Heart left ventricle (tissue), 16 donors: ENCODE results near the gene CNTN4. TPM values are rescaled to one million over a fixed set of nuclear protein-coding genes. Genes with fewer than 3 reads are reported as not detected.

Experiments used
- ATAC-seq, 4 donors: fragments of 200-7000 bp; cut with Tn5 transposase; one replicate each; pipeline ENCODE4 v1.9.1; 2020 to 2022; ENCODE audit warnings: moderate library complexity in 4 of 4, mild to moderate bottlenecking in 3 of 4, moderate number of reproducible peaks in 1 of 4
- DNase-seq, 5 donors: peaks; one replicate each; pipeline ENCODE4 v3.0.0-alpha.2; 2020
- H3K27ac ChIP-seq, 12 donors: fragments of 200-600 bp; sonication (generic) in 4 of 12; one replicate each; pipeline versions ENCODE4 v1.5.0 to v1.8.0; 2016 to 2022; ENCODE audit warnings: mild to moderate bottlenecking in 2 of 12
- H3K27me3 ChIP-seq, 9 donors: fragments of 200-600 bp; sonication (generic) in 2 of 9; one replicate each; pipeline versions ENCODE4 v1.5.1 to v1.8.0; 2016 to 2022; ENCODE audit warnings: mild to moderate bottlenecking in 3 of 9
- H3K36me3 ChIP-seq, 9 donors: fragments of 200-600 bp; sonication (generic) in 2 of 9; one replicate each; pipeline versions ENCODE4 v1.5.0 to v1.8.0; 2018 to 2022; ENCODE audit warnings: mild to moderate bottlenecking in 2 of 9
- H3K4me1 ChIP-seq, 12 donors: fragments of 200-600 bp; sonication (generic) in 4 of 12; one replicate each; pipeline versions ENCODE4 v1.5.0 to v1.8.0; 2016 to 2022; ENCODE audit warnings: mild to moderate bottlenecking in 3 of 12
- H3K4me3 ChIP-seq, 12 donors: fragments of 200-600 bp; sonication (generic) in 4 of 12; one replicate each; pipeline versions ENCODE4 v1.5.0 to v1.8.0; 2017 to 2022; ENCODE audit warnings: mild to moderate bottlenecking in 9 of 12, moderate library complexity in 4 of 12
- H3K9me3 ChIP-seq, 12 donors: fragments of 200-600 bp; sonication (generic) in 4 of 12; one replicate each; pipeline versions ENCODE4 v1.5.0 to v1.8.0; 2016 to 2022; ENCODE audit warnings: mild to moderate bottlenecking in 1 of 12
- POLR2A ChIP-seq, 2 donors: fragments of 450-650 bp; IDR thresholded peaks; one replicate each; pipeline ENCODE4 v1.6.1; 2017; ENCODE audit warnings: antibody characterized with exemption in 2 of 2, mild to moderate bottlenecking in 2 of 2, moderate library complexity in 2 of 2
- WGBS, 4 donors: extraction: QIAGEN DNeasy Blood & Tissue Kit in 2 of 4; methylation state at CpG; one replicate each; pipeline versions ENCODE4 v1.1.5 to v1.1.7; 2013 to 2018; 5-methylcytosine and 5-hydroxymethylcytosine counted together
- intact Hi-C, 10 donors: fragments of 100-400 bp; cut with DNase I; formaldehyde crosslinking; loops; one replicate each; pipeline versions ENCODE4 v1.11.1 to v1.14.2; 2022
- polyA plus RNA-seq, 2 donors: library from polyadenylated mRNA; stranded (reverse); fragments of 200-250 nt; gene quantifications; one replicate each; pipeline ENCODE4 v1.2.3, GENCODE V29; 2013
- total RNA-seq, 9 donors: library from RNA; depleted of rRNA in 2 of 9; stranded (reverse); fragments of >200 nt in 2 of 9; fragmentation: NEBNext Ultra II Directional in 3 of 9; extraction: Animal tissue kit (Norgen Biotek cat#: 25700) in 3 of 9; gene quantifications; one replicate each; pipeline versions ENCODE4 v1.1.0 to v1.2.4, GENCODE V29; 2016 to 2023
- TF ChIP-seq, protein P1 (sequence below), 12 donors: fragments of 200-600 bp; sonication (generic) in 4 of 12; IDR thresholded peaks; one replicate each; pipeline versions ENCODE4 v1.5.0 to v1.8.0; 2018 to 2022; ENCODE audit warnings: antibody characterized with exemption in 12 of 12, mild to moderate bottlenecking in 5 of 12
- donor health status: ischemic (EF 13 %, LVEDD 7.1; RV severe dilation, severe dysfunction).
- donor health status: healthy with polysubstance abuse.
- donor health status: DM: no; HTN: yes; CAD: no.
- donor health status: DM: no; HTN: no; CAD: no.
- donor health status: ischemic (EF 25% LVEDD 6.9; RV normal size, moderate dysfunction).
- donor health status: ischemic (EF 25% LVEDD 5.7; RV mildly dilated, moderate dysfunction).
- donor health status: healthy.
- donor health status: DM: yes; HTN: yes; CAD: no.
- donor health status: ischemic (EF 35%, LVEDD 5.7; RV mildly dilated, moderate dysfunction).
- donor health status: nonischemic (EF 11% LVEDD 7.7; RV severe dilation, severe dysfunction).
- donor health status: DM: yes; HTN: yes; CAD: no.
- donor health status: PGD.
- donor health status: ischemic (EF 29% LVEDD 5.4; RV normal size, mild dysfunction).
- donor health status: nonischemic (EF 23%, LVEDD 6.1; RV moderate dilation, normal function).

CNTN4 gene
- total and polyA plus RNA-seq, 11 donors, result 0.30 to 6.7 (median 1.2) TPM

GRCh38 chr3:2415083-2415482 lies 316.4 kb downstream of the CNTN4 start:
- intact Hi-C loops, result no loop called here
- 64 to 92% (median 79%) methylated on average over 1 of the region's 1 CpG for WGBS, 4 donors
- H3K36me3 ChIP-seq, result no peaks in the 10 kb centered on the region
- H3K27ac ChIP-seq, result no peak overlapping the region
- H3K27me3 ChIP-seq, result no peaks in the 10 kb centered on the region
- DNase-seq (no peak), ATAC-seq (no peak)
- H3K4me1 ChIP-seq, result no peaks in the 10 kb centered on the region
- no peaks in the 10 kb centered on the region for H3K9me3 ChIP-seq
- H3K4me3 ChIP-seq, result no peak overlapping the region
- TF ChIP-seq POLR2A (IDR thresholded peaks at IDR 0.05), result no peak
- TF ChIP-seq, protein P1, sequence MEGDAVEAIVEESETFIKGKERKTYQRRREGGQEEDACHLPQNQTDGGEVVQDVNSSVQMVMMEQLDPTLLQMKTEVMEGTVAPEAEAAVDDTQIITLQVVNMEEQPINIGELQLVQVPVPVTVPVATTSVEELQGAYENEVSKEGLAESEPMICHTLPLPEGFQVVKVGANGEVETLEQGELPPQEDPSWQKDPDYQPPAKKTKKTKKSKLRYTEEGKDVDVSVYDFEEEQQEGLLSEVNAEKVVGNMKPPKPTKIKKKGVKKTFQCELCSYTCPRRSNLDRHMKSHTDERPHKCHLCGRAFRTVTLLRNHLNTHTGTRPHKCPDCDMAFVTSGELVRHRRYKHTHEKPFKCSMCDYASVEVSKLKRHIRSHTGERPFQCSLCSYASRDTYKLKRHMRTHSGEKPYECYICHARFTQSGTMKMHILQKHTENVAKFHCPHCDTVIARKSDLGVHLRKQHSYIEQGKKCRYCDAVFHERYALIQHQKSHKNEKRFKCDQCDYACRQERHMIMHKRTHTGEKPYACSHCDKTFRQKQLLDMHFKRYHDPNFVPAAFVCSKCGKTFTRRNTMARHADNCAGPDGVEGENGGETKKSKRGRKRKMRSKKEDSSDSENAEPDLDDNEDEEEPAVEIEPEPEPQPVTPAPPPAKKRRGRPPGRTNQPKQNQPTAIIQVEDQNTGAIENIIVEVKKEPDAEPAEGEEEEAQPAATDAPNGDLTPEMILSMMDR (IDR thresholded peaks at IDR 0.05), result no peak

- 69 to 79% (median 74%) methylated on average over 3 of the region's 3 CpGs for WGBS, 4 donors
- Histone ChIP-seq H3K27me3 (no peaks in the 10 kb centered on the region), H3K4me1 (no peaks in the 10 kb centered on the region), H3K36me3 (no peaks in the 10 kb centered on the region), H3K9me3 (peaks cover 0 to 5% (median 0%) of the 10 kb centered on the region in 12 donors), H3K27ac (no peak overlapping the region), H3K4me3 (no peak overlapping the region)
- DNase-seq (no peak), ATAC-seq (no peak)
- intact Hi-C loops, result no loop called here
- TF ChIP-seq POLR2A (IDR thresholded peaks at IDR 0.05), result no peak
- TF ChIP-seq, protein P1 (IDR thresholded peaks at IDR 0.05), result no peak
These were observed 322.3 kb downstream of the CNTN4 start for GRCh38 chr3:2420919-2421318.

DNA sequence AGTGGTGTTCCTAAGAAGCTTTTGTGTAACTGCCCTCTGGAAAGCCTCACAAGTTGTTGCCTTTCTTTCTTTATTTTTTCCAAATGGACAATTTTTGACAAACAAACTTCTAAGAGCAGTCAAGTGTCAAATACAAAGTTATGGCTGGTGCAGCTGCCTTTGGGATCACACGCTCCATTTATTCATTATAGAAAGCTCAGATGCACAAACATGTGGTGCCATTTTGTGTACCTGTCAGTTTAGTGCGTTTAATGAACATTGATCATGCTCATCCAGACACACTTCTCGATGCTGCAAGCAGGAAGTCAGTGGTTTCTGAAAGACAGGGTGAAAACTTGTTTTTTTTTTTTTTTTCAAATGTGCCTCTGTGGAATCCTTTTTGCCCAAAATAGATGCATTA lies 324.5 kb downstream of the CNTN4 start:
- WGBS, 4 donors, result 80 to 86% (median 84%) methylated on average over 3 of the region's 3 CpGs
- no peak for ATAC-seq
- no peaks in the 10 kb centered on the region for H3K4me1 ChIP-seq
- intact Hi-C loops, result no loop called here
- DNase-seq, result no peak
- peaks cover 0 to 5% (median 0%) of the 10 kb centered on the region in 12 donors for H3K9me3 ChIP-seq
- no peaks in the 10 kb centered on the region for H3K27me3 ChIP-seq
- H3K4me3 ChIP-seq, result no peak overlapping the region
- no peak overlapping the region for H3K27ac ChIP-seq
- TF ChIP-seq, protein P1 (IDR thresholded peaks at IDR 0.05), result no peak
- no peak for TF ChIP-seq POLR2A (IDR thresholded peaks at IDR 0.05)
- no peaks in the 10 kb centered on the region for H3K36me3 ChIP-seq

GRCh38 chr3:2441558-2441957 lies 342.9 kb downstream of the CNTN4 start:
- DNase-seq, result no peak
- intact Hi-C loops, result no loop called here
- ATAC-seq, result no peak
- Histone ChIP-seq H3K4me3 (no peak overlapping the region), H3K36me3 (no peaks in the 10 kb centered on the region), H3K4me1 (no peaks in the 10 kb centered on the region), H3K9me3 (no peaks in the 10 kb centered on the region), H3K27ac (no peak overlapping the region), H3K27me3 (no peaks in the 10 kb centered on the region)
- TF ChIP-seq, protein P1 (IDR thresholded peaks at IDR 0.05), result no peak
- no peak for TF ChIP-seq POLR2A (IDR thresholded peaks at IDR 0.05)
- 63 to 68% (median 65%) methylated on average over 3 of the region's 3 CpGs for WGBS, 4 donors
